A549 (cell line): ENCODE results near the gene HINT3. TPM values are rescaled to one million over a fixed set of nuclear protein-coding genes. Genes with fewer than 3 reads are reported as not detected.
"Not testable (repeated sequence)": the region's sequence is repeated elsewhere in the genome, so short reads cannot be mapped to it uniquely, and the experiment has no call there.

ENCODE experiments used
- ATAC-seq, 2 experiments: fragments of 200-7000 bp in 1 of 2; fragments of >200 bp in 1 of 2; cut with Nextera tagmentation in 1 of 2; cut with Tn5 transposase in 1 of 2; 3 replicates each; pipeline versions ENCODE4 v1.8.0 to v1.9.1; 2018 to 2020; ENCODE audit warnings: mild to moderate bottlenecking in 1 of 2, moderate library complexity in 1 of 2
- CTCF ChIA-PET: fragments of 300-600 bp; sonication (Branson Sonifier 250); formaldehyde crosslinking; extraction: SDS; loops from one replicate; lab custom pipeline; 2021; ENCODE audit warnings: antibody characterized with exemption, inconsistent platforms; lab: Yijun Ruan, JAX
- POLR2A ChIA-PET: fragments of 350-600 bp; formaldehyde crosslinking; extraction: SDS; loops from one replicate; lab custom pipeline; 2021; ENCODE audit warnings: antibody characterized with exemption, inconsistent platforms; lab: Yijun Ruan, JAX
- DNase-seq, 2 experiments: peaks; one replicate each; pipeline versions ENCODE4 v3.0.0 to v3.0.0-alpha.2; 2011 to 2016; ENCODE audit warnings: low read depth in 1 of 2, low spot score in 1 of 2
- FAIRE-seq: peaks from 2 replicates; lab custom pipeline; 2011; peaks lifted over from hg19 to GRCh38; lab: Jason Lieb, UNC
- H3K27ac ChIP-seq, 2 experiments: fragments of >200 bp; sonication (Bioruptor Twin); formaldehyde crosslinking; 3 replicates each; pipeline ENCODE4 v1.5.1; 2016 to 2017
- H3K4me1 ChIP-seq: fragments of >200 bp; sonication (Bioruptor Twin); formaldehyde crosslinking; 3 replicates; pipeline ENCODE4 v1.6.1; 2016
- H3K4me2 ChIP-seq: fragments of >200 bp; sonication (Bioruptor Twin); formaldehyde crosslinking; 3 replicates; pipeline ENCODE4 v1.6.1; 2016
- H3K4me3 ChIP-seq: fragments of >200 bp; sonication (Bioruptor Twin); formaldehyde crosslinking; 3 replicates; pipeline ENCODE4 v1.5.1; 2016
- H3K9me3 ChIP-seq: fragments of >200 bp; sonication (Bioruptor Twin); formaldehyde crosslinking; 3 replicates; pipeline ENCODE4 v1.6.1; 2016
- ATOH8 ChIP-seq: fragments of 250-450 bp; sonication (Bioruptor Pico); IDR thresholded peaks from 2 replicates; pipeline ENCODE4 v1.5.0; 2020; ENCODE audit warnings: low read depth, mild to moderate bottlenecking, moderate library complexity
- CHD4 ChIP-seq: fragments of 200-600 bp; sonication (generic); IDR thresholded peaks from 2 replicates; pipeline ENCODE4 v1.6.1; 2016; ENCODE audit warnings: antibody characterized with exemption, mild to moderate bottlenecking, borderline replicate concordance
- E2F6 ChIP-seq: IDR thresholded peaks from 2 replicates; pipeline ENCODE4 v1.6.1; 2012; ENCODE audit warnings: low read depth, borderline replicate concordance
- ESRRA ChIP-seq: fragments of 150-350 bp; IDR thresholded peaks from 2 replicates; pipeline ENCODE4 v1.6.1; 2014; ENCODE audit warnings: mild to moderate bottlenecking, low read length, borderline replicate concordance
- HDAC2 ChIP-seq: fragments of 200-600 bp; sonication (generic); IDR thresholded peaks from 2 replicates; pipeline ENCODE4 v1.6.1; 2016
- HEYL ChIP-seq: fragments of 250-450 bp; sonication (Bioruptor Pico); IDR thresholded peaks from 2 replicates; pipeline ENCODE4 v1.8.0; 2021; ENCODE audit warnings: mild to moderate bottlenecking, moderate library complexity
- HOXA7 ChIP-seq: fragments of 250-450 bp; sonication (Bioruptor Pico); IDR thresholded peaks from 2 replicates; pipeline ENCODE4 v1.5.0; 2020; ENCODE audit warnings: mild to moderate bottlenecking, moderate library complexity
- HOXB5 ChIP-seq: fragments of 250-450 bp; sonication (Bioruptor Pico); IDR thresholded peaks from 2 replicates; pipeline ENCODE4 v1.5.0; 2020; ENCODE audit warnings: mild to moderate bottlenecking, moderate library complexity
- JUNB ChIP-seq: fragments of >200 bp; sonication (Bioruptor Twin); formaldehyde crosslinking; IDR thresholded peaks from 2 replicates; pipeline ENCODE4 v1.6.1; 2016
- KDM1A ChIP-seq: fragments of 200-600 bp; sonication (generic); IDR thresholded peaks from 2 replicates; pipeline ENCODE4 v1.6.1; 2016; ENCODE audit warnings: low read depth, mild to moderate bottlenecking
- KDM5A ChIP-seq: fragments of 200-600 bp; sonication (generic); IDR thresholded peaks from 2 replicates; pipeline ENCODE4 v1.6.1; 2016; ENCODE audit warnings: antibody characterized with exemption, mild to moderate bottlenecking
- MAX ChIP-seq: IDR thresholded peaks from 2 replicates; pipeline ENCODE4 v1.6.1; 2012
- MYC ChIP-seq: IDR thresholded peaks from 2 replicates; pipeline ENCODE4 v1.6.1; 2012; ENCODE audit warnings: mild to moderate bottlenecking, inconsistent platforms, low read length, improper control_type of control experiment, borderline replicate concordance
- NFE2L2 ChIP-seq: fragments of 150-350 bp; conservative IDR thresholded peaks from 2 replicates; pipeline ENCODE4 v1.6.1; 2014; ENCODE audit warnings: low read length
- NPAS2 ChIP-seq: fragments of 250-450 bp; sonication (Bioruptor Pico); IDR thresholded peaks from 2 replicates; pipeline ENCODE4 v1.8.0; 2022; ENCODE audit warnings: mild to moderate bottlenecking, moderate library complexity, borderline replicate concordance
- PBX3 ChIP-seq: IDR thresholded peaks from 2 replicates; pipeline ENCODE4 v1.6.1; 2012
- POLR2AphosphoS2 ChIP-seq: conservative IDR thresholded peaks from 2 replicates; pipeline ENCODE4 v1.6.1; 2012; ENCODE audit warnings: low read length, improper control_type of control experiment, inconsistent platforms
- RARB ChIP-seq: fragments of 250-450 bp; sonication (Bioruptor Pico); IDR thresholded peaks from 2 replicates; pipeline ENCODE4 v1.8.0; 2021; ENCODE audit warnings: mild to moderate bottlenecking, moderate library complexity
- RFX5 ChIP-seq: fragments of 450-650 bp; IDR thresholded peaks from 2 replicates; pipeline ENCODE4 v1.7.1; 2014; ENCODE audit warnings: antibody characterized with exemption, mild to moderate bottlenecking, moderate library complexity
- SMC3 ChIP-seq: fragments of >200 bp; sonication (Bioruptor Twin); formaldehyde crosslinking; IDR thresholded peaks from 3 replicates; pipeline ENCODE4 v1.6.1; 2018; ENCODE audit warnings: inconsistent platforms
- SREBF2 ChIP-seq: fragments of 450-650 bp; IDR thresholded peaks from 2 replicates; pipeline ENCODE4 v1.6.1; 2014; ENCODE audit warnings: mild to moderate bottlenecking, moderate library complexity
- USF2 ChIP-seq: fragments of 450-650 bp; IDR thresholded peaks from 2 replicates; pipeline ENCODE4 v1.6.1; 2014; ENCODE audit warnings: antibody characterized with exemption
- WGBS: methylation state at CpG from one replicate; pipeline ENCODE4 v1.1.6; 2017; ENCODE audit errors: missing lambda C conversion rate; 5-methylcytosine and 5-hydroxymethylcytosine counted together
- polyA plus RNA-seq, 4 experiments: library from polyadenylated mRNA; depleted of rRNA in 3 of 4; stranded (reverse); fragments of >200 nt; fragmentation: RNase III in 1 of 4; extraction: RNeasy Plus Mini Kit Qiagen cat#74134 plus additional on column Dnase treatment in 1 of 4; gene quantifications; 2 replicates in 3 of 4; 3 replicates in 1 of 4; pipeline ENCODE4 v1.2.3, GENCODE V29; 2011 to 2017

Gene HINT3
- polyA plus RNA-seq, 2 of the 4 experiments (the other 2 are of a cell fraction): 4.7 to 13.0 TPM

- Histone ChIP-seq H3K27ac (no peak overlapping the region), H3K4me1 (peaks cover 28% of the 10 kb centered on the region; the same call in 2 of the 3 replicates), H3K4me3 (no peak overlapping the region), H3K9me3 (no peaks in the 10 kb centered on the region), H3K4me2 (no peak overlapping the region)
- ChIA-PET POLR2A (no interaction called here), CTCF (no interaction called here)
- TF ChIP-seq CHD4: no peak
- no peak for TF ChIP-seq USF2
- TF ChIP-seq KDM1A: no peak
- TF ChIP-seq KDM5A: no peak
- no peak for TF ChIP-seq E2F6
- TF ChIP-seq RFX5: no peak
- TF ChIP-seq JUNB: no peak
- TF ChIP-seq HDAC2: no peak
- TF ChIP-seq SREBF2: no peak
- TF ChIP-seq PBX3: no peak
- no peak for TF ChIP-seq MYC
- no peak for TF ChIP-seq SMC3
- no peak for TF ChIP-seq HEYL (CRISPR knock-in tag)
- DNase-seq (no peak), FAIRE-seq (no peak), ATAC-seq (no peak)
Measured at GRCh38 chr6:126017668-126018067, 61.1 kb downstream of the HINT3 start.

- H3K4me3 ChIP-seq: no peak overlapping the region
- FAIRE-seq: no peak
- 89% methylated on average over 5 of the region's 5 CpGs for WGBS
Measured at GRCh38 chr6:126020305-126021050, 63.9 kb downstream of the HINT3 start.

GRCh38 chr6:126023474-126023873 lies 66.9 kb downstream of the HINT3 start:
- FAIRE-seq, CTCF ChIA-PET, H3K4me2 ChIP-seq, DNase-seq, H3K4me3 ChIP-seq, POLR2A ChIA-PET, H3K9me3 ChIP-seq: not testable (repeated sequence)
- WGBS: 78% methylated on average over 3 of the region's 3 CpGs
- peaks cover 17% of the 10 kb centered on the region; the same call in 2 of the 3 replicates for H3K4me1 ChIP-seq
- H3K27ac ChIP-seq: peak overlapping the region in 1 of 2 experiments; percentile 33; a peak in 1 of 6 replicates
- ATAC-seq: 0 out of 6 replicates have a peak, but pooled peaks of 1 of the 2 experiments have one; percentile 54

More at GRCh38 chr6:126020305-126021050, 63.9 kb downstream of the HINT3 start:
- Histone ChIP-seq H3K9me3 (no peaks in the 10 kb centered on the region), H3K4me1 (peaks cover 35% of the 10 kb centered on the region; the same call in 2 of the 3 replicates), H3K27ac (no peak overlapping the region), H3K4me2 (no peak overlapping the region)
- DNase-seq: no peak
- no peak for TF ChIP-seq NFE2L2
- no peak for TF ChIP-seq MYC
- TF ChIP-seq RARB (CRISPR knock-in tag): no peak
- no peak for TF ChIP-seq POLR2AphosphoS2
- no peak for TF ChIP-seq ATOH8
- no peak for TF ChIP-seq ESRRA
- TF ChIP-seq SMC3: no peak
- TF ChIP-seq HOXB5 (CRISPR knock-in tag): no peak
- no peak for TF ChIP-seq KDM5A
- no peak for TF ChIP-seq HOXA7 (CRISPR knock-in tag)
- no peak for TF ChIP-seq MAX
- no peak for TF ChIP-seq NPAS2 (CRISPR knock-in tag)
- ChIA-PET POLR2A (no interaction called here), CTCF (interaction anchor here (1.0 to 1.3 kb wide), 2 partner anchors 10 to 13 kb away, joined by 3 read pairs; no protein-coding TSS in a partner anchor)
- no peak for ATAC-seq
